Type B pancreatic cell (in vitro differentiated cells): Measurements from ENCODE around the gene CLDN10. TPM values are rescaled to one million over a fixed set of nuclear protein-coding genes. Genes with fewer than 3 reads are reported as not detected.

Source experiments
- DNase-seq: peaks from one replicate; pipeline ENCODE4 v3.0.0; 2021; ENCODE audit warnings: mixed read lengths; ENCODE audit not compliant: unreplicated experiment; ENCODE audit errors: extremely low spot score
- H3K27ac Mint-ChIP-seq: 2 replicates; pipeline ENCODE4 v1.8.0; 2021; ENCODE audit warnings: mild to moderate bottlenecking, mixed read lengths
- H3K27me3 Mint-ChIP-seq: 2 replicates; pipeline ENCODE4 v1.8.0; 2021; ENCODE audit warnings: mixed read lengths
- H3K36me3 Mint-ChIP-seq: 2 replicates; pipeline ENCODE4 v1.8.0; 2021; ENCODE audit warnings: mixed read lengths
- H3K4me1 Mint-ChIP-seq: one replicate; pipeline ENCODE4 v1.8.0; 2021; ENCODE audit warnings: mixed read lengths; ENCODE audit not compliant: unreplicated experiment
- H3K4me3 Mint-ChIP-seq: 2 replicates; pipeline ENCODE4 v1.8.0; 2021; ENCODE audit warnings: mild to moderate bottlenecking, mixed read lengths
- H3K9me3 Mint-ChIP-seq: 2 replicates; pipeline ENCODE4 v1.8.0; 2021; ENCODE audit warnings: mixed read lengths
- CTCF ChIP-seq: fragments of 200-600 bp; sonication (generic); conservative IDR thresholded peaks from 2 replicates; pipeline ENCODE4 v1.5.0; 2021; ENCODE audit warnings: antibody characterized with exemption, mild to moderate bottlenecking
- total RNA-seq: library from RNA; stranded (reverse); gene quantifications from 2 replicates; pipeline ENCODE4 v1.2.1, GENCODE V29; 2021; ENCODE audit warnings: low replicate concordance

The CLDN10 gene
- total RNA-seq, 1 donor from 2014 or later, result 2.1 TPM

- Mint-ChIP-seq H3K4me3 (no peak overlapping the region), H3K4me1 (peaks cover 22% of the 10 kb centered on the region), H3K27ac (no peak overlapping the region), H3K9me3 (no peaks in the 10 kb centered on the region), H3K27me3 (peaks cover 8% of the 10 kb centered on the region), H3K36me3 (no peaks in the 10 kb centered on the region)
- no peak for TF ChIP-seq CTCF
- no peak for DNase-seq
Measured at GRCh38 chr13:95533545-95534160, 18.9 kb upstream of the CLDN10 start.

GRCh38 chr13:95535243-95535642 lies 17.3 kb upstream of the CLDN10 start:
- Mint-ChIP-seq H3K4me3 (no peak overlapping the region), H3K27me3 (peaks cover 8% of the 10 kb centered on the region), H3K9me3 (no peaks in the 10 kb centered on the region), H3K4me1 (peaks cover 22% of the 10 kb centered on the region), H3K36me3 (no peaks in the 10 kb centered on the region), H3K27ac (no peak overlapping the region)
- TF ChIP-seq CTCF, result no peak
- no peak for DNase-seq

- Mint-ChIP-seq H3K4me1 (peaks cover 22% of the 10 kb centered on the region), H3K36me3 (no peaks in the 10 kb centered on the region), H3K27ac (no peak overlapping the region), H3K4me3 (no peak overlapping the region), H3K27me3 (peaks cover 8% of the 10 kb centered on the region), H3K9me3 (no peaks in the 10 kb centered on the region)
- no peak for DNase-seq
- TF ChIP-seq CTCF, result peak; percentile 70
Measured at GRCh38 chr13:95536632-95537241, 15.8 kb upstream of the CLDN10 start.

DNA sequence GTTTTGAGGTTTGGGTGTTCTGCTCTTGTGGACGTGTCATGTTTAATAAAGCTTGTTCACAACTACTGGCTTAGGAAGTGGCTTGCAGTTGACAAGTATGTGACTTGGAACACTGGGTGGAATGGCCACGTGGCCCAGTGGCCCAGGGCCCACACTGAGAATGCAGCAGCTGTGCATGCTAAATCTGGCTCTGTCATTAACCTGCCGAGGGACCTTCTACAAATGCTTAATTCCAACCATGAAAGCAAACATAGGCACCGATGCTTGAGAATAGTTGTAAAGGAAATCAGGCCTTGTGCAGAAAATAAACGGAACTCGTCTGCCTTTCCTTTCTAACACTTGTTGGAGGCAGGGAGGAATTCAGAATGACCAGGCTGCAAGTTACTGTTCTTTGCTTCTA lies 11.6 kb upstream of the CLDN10 start:
- Mint-ChIP-seq H3K36me3 (no peaks in the 10 kb centered on the region), H3K27me3 (peaks cover 13% of the 10 kb centered on the region), H3K9me3 (no peaks in the 10 kb centered on the region), H3K4me3 (no peak overlapping the region), H3K27ac (no peak overlapping the region), H3K4me1 (peaks cover 5% of the 10 kb centered on the region)
- TF ChIP-seq CTCF, result no peak
- DNase-seq, result no peak

DNA sequence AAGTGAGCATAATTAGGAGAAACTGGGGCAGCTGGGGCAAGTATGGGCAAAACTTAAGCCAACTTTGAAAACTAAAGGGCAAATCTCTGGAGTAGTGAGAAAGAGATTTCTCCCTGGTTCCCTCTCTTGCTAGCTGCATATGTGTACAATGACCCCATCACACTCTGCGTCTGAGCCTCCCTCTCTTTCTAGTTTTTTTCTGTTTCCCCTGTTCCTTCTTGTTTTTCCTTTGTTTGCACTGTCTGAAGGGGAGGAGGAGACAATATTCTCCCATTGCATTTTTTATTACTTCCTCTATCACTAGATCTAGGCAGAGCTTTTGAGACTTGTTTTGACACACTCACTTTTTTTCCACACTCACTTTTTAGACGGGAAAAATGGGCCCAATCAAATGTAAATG lies 11.2 kb upstream of the CLDN10 start:
- Mint-ChIP-seq H3K27ac (no peak overlapping the region), H3K9me3 (no peaks in the 10 kb centered on the region), H3K4me3 (no peak overlapping the region), H3K36me3 (no peaks in the 10 kb centered on the region), H3K4me1 (peaks cover 5% of the 10 kb centered on the region), H3K27me3 (peaks cover 17% of the 10 kb centered on the region)
- TF ChIP-seq CTCF, result no peak
- DNase-seq, result no peak
